Pancreas (tissue), 10 donors: ENCODE data around the gene ZNF649. TPM values are rescaled to one million over a fixed set of nuclear protein-coding genes. Genes with fewer than 3 reads are reported as not detected.

Source experiments
- ATAC-seq, 4 donors: fragments of 200-7000 bp; cut with Tn5 transposase; one replicate each; pipeline versions ENCODE4 v1.8.0 to v1.9.1; 2020; ENCODE audit warnings: mild to moderate bottlenecking in 4 of 4, moderate library complexity in 4 of 4
- DNase-seq, 6 donors: peaks; one replicate each; pipeline ENCODE4 v3.0.0-alpha.2; 2020
- FAIRE-seq: peaks from 2 replicates; lab custom pipeline; 2012; peaks lifted over from hg19 to GRCh38; lab: Jason Lieb, UNC
- H3K27ac ChIP-seq, 4 donors: fragments of 200-600 bp; sonication (generic); 1 replicate in 3 of 4; 2 replicates in 1 of 4; pipeline versions ENCODE4 v1.5.0 to v1.8.0; 2020
- H3K27me3 ChIP-seq, 4 donors: fragments of 200-600 bp; one replicate each; pipeline ENCODE4 v1.8.0; 2021
- H3K36me3 ChIP-seq, 3 donors: fragments of 200-600 bp; sonication (generic) in 1 of 3; one replicate each; pipeline versions ENCODE4 v1.5.0 to v1.8.0; 2020 to 2021
- H3K4me1 ChIP-seq, 3 donors: fragments of 200-600 bp; one replicate each; pipeline ENCODE4 v1.8.0; 2021
- H3K4me3 ChIP-seq, 4 donors: fragments of 200-600 bp; sonication (generic) in 2 of 4; one replicate each; pipeline versions ENCODE4 v1.5.0 to v1.8.0; 2020 to 2021
- H3K9me3 ChIP-seq, 4 donors: fragments of 200-600 bp; one replicate each; pipeline ENCODE4 v1.8.0; 2021
- CTCF ChIP-seq, 4 donors: fragments of 200-600 bp; sonication (generic) in 3 of 4; IDR thresholded peaks; one replicate each; pipeline versions ENCODE4 v1.5.0 to v1.8.0; 2021; ENCODE audit warnings: antibody characterized with exemption in 4 of 4
- WGBS, 2 donors: extraction: QIAGEN DNeasy Blood & Tissue Kit; methylation state at CpG; one replicate each; pipeline ENCODE4 v1.1.7; 2013; 5-methylcytosine and 5-hydroxymethylcytosine counted together
- intact Hi-C, 3 donors: fragments of 100-400 bp; cut with DNase I; formaldehyde crosslinking; loops; one replicate each; pipeline versions ENCODE4 v1.11.1 to v1.14.2; 2022
- polyA plus RNA-seq, 2 donors: library from polyadenylated mRNA; stranded (reverse); fragments of 200-250 nt; gene quantifications; one replicate each; pipeline ENCODE4 v1.2.3, GENCODE V29; 2013
- total RNA-seq, 6 donors: library from RNA; stranded (reverse); fragmentation: NEBNext Ultra II Directional in 4 of 6; extraction: Animal tissue kit (Norgen Biotek cat#: 25700) in 4 of 6; gene quantifications; one replicate each; pipeline versions ENCODE4 v1.2.1 to v1.2.4, GENCODE V29; 2021 to 2023
- donor health status: healthy with polysubstance abuse.
- donor health status: DM: no; HTN: no; CAD: no; lungs with moderate emphysema.
- donor health status: DM: no; HTN: no; CAD: no.
- donor health status: control.
- donor health status: control.
- donor health status: Bipolar disorder and iron deficiency.
- donor health status: DM: yes; HTN: yes; CAD: no.
- donor health status: DM: no; HTN: no; CAD: no.
- donor health status: DM: no; HTN: no; CAD: no.
- donor health status: DM: yes; HTN: yes; CAD: no.

ZNF649 gene
- total and polyA plus RNA-seq, 8 donors: 1.9 to 7.7 (median 4.4) TPM

GRCh38 chr19:51861870-51862622, 42.8 kb downstream of the ZNF649 start:
- intact Hi-C loops: no loop called here
- TF ChIP-seq CTCF (IDR thresholded peaks at IDR 0.05): no peak
- H3K27me3 ChIP-seq: no peaks in the 10 kb centered on the region
- no peaks in the 10 kb centered on the region for H3K4me1 ChIP-seq
- peaks cover 0 to 20% (median 4%) of the 10 kb centered on the region in 4 donors for H3K9me3 ChIP-seq
- H3K4me3 ChIP-seq: no peak overlapping the region
- ATAC-seq: no peak
- WGBS, 2 donors: 91 to 97% methylated on average over 2 of the region's 2 CpGs
- DNase-seq: no peak
- no peak overlapping the region for H3K27ac ChIP-seq
- FAIRE-seq: no peak
- H3K36me3 ChIP-seq: no peaks in the 10 kb centered on the region

Other genes starting within 250 kb of the ZNF649 start
- 10 to 100 TPM in 1 of 6 donors, 1 to 10 TPM in 5; 3.8 to 12.4 (median 5.9) TPM for gene SPACA6, start 211.7 kb downstream of the ZNF649 start, total RNA-seq
- gene SPACA6, start 211.7 kb downstream of the ZNF649 start, polyA plus RNA-seq: 10 to 100 TPM; 27.2 to 29.4 TPM
- gene HAS1, start 181.0 kb downstream of the ZNF649 start, total RNA-seq: under 1 TPM in 4 of 6 donors, not detected in 2; 0.06 to 0.58 (median 0.36) TPM
- 1 to 10 TPM in 1 of 2 donors, under 1 TPM in 1; 0.54 to 1.3 TPM for gene HAS1, start 181.0 kb downstream of the ZNF649 start, polyA plus RNA-seq
- 1 to 10 TPM in 4 of 6 donors, under 1 TPM in 2; 0.37 to 6.8 (median 2.4) TPM for gene FPR1, start 153.1 kb downstream of the ZNF649 start, total RNA-seq
- under 1 TPM; 0.57 to 0.73 TPM for gene FPR1, start 153.1 kb downstream of the ZNF649 start, polyA plus RNA-seq
- 1 to 10 TPM in 1 of 6 donors, under 1 TPM in 3, not detected in 2; 0.25 to 1.3 (median 0.69) TPM for gene FPR2, start 143.8 kb downstream of the ZNF649 start, total RNA-seq
- under 1 TPM in 1 of 2 donors, not detected in 1; 0.14 TPM for gene FPR2, start 143.8 kb downstream of the ZNF649 start, polyA plus RNA-seq
- gene FPR3, start 109.9 kb downstream of the ZNF649 start, total RNA-seq: 10 to 100 TPM in 1 of 6 donors, 1 to 10 TPM in 2, under 1 TPM in 3; 0.32 to 10.4 (median 1.4) TPM
- under 1 TPM; 0.42 to 0.61 TPM for gene FPR3, start 109.9 kb downstream of the ZNF649 start, polyA plus RNA-seq
- gene ZNF577, start 17.1 kb downstream of the ZNF649 start, total RNA-seq: 1 to 10 TPM; 2.9 to 8.9 (median 5.9) TPM
- 10 to 100 TPM; 10.7 to 53.0 TPM for gene ZNF577, start 17.1 kb downstream of the ZNF649 start, polyA plus RNA-seq
- 1 to 10 TPM in 4 of 6 donors, under 1 TPM in 2; 0.83 to 3.0 (median 1.8) TPM for gene ZNF613, start 22.5 kb upstream of the ZNF649 start, total RNA-seq
- 1 to 10 TPM; 1.0 to 3.4 TPM for gene ZNF613, start 22.5 kb upstream of the ZNF649 start, polyA plus RNA-seq
- 1 to 10 TPM; 3.9 to 7.6 (median 4.7) TPM for gene ZNF350, start 81.8 kb upstream of the ZNF649 start, total RNA-seq
- 1 to 10 TPM; 3.7 to 8.1 TPM for gene ZNF350, start 81.8 kb upstream of the ZNF649 start, polyA plus RNA-seq
- 1 to 10 TPM; 3.2 to 8.4 (median 5.4) TPM for gene ZNF615, start 103.2 kb upstream of the ZNF649 start, total RNA-seq
- 1 to 10 TPM; 2.4 to 4.9 TPM for gene ZNF615, start 103.2 kb upstream of the ZNF649 start, polyA plus RNA-seq
- 1 to 10 TPM; 1.5 to 4.2 (median 2.1) TPM for gene ZNF614, start 123.4 kb upstream of the ZNF649 start, total RNA-seq
- 1 to 10 TPM; 1.3 to 4.0 TPM for gene ZNF614, start 123.4 kb upstream of the ZNF649 start, polyA plus RNA-seq
- 10 to 100 TPM in 4 of 6 donors, 1 to 10 TPM in 2; 4.8 to 12.6 (median 11.0) TPM for gene ZNF432, start 143.8 kb upstream of the ZNF649 start, total RNA-seq
- gene ZNF432, start 143.8 kb upstream of the ZNF649 start, polyA plus RNA-seq: 10 to 100 TPM; 13.9 to 26.0 TPM
- 10 to 100 TPM in 5 of 6 donors, 1 to 10 TPM in 1; 7.6 to 20.2 (median 11.7) TPM for gene ZNF841, start 190.7 kb upstream of the ZNF649 start, total RNA-seq
- 10 to 100 TPM; 15.3 to 18.3 TPM for gene ZNF841, start 190.7 kb upstream of the ZNF649 start, polyA plus RNA-seq
- 1 to 10 TPM; 3.9 to 9.1 (median 5.5) TPM for gene ZNF616, start 234.9 kb upstream of the ZNF649 start, total RNA-seq
- 1 to 10 TPM; 2.4 TPM for gene ZNF616, start 234.9 kb upstream of the ZNF649 start, polyA plus RNA-seq